Activated T-cell treated with anti-CD3 and anti-CD28 coated beads for 48 hours (primary cell): ENCODE measurements around the gene EIF2D.
"Not testable (repeated sequence)": the region's sequence is repeated elsewhere in the genome, so short reads cannot be mapped to it uniquely, and the experiment has no call there.

Experiments used
- DNase-seq: peaks from one replicate; pipeline ENCODE4 v3.0.0-alpha.2; 2020; ENCODE audit warnings: low read depth

The EIF2D gene, protein sequence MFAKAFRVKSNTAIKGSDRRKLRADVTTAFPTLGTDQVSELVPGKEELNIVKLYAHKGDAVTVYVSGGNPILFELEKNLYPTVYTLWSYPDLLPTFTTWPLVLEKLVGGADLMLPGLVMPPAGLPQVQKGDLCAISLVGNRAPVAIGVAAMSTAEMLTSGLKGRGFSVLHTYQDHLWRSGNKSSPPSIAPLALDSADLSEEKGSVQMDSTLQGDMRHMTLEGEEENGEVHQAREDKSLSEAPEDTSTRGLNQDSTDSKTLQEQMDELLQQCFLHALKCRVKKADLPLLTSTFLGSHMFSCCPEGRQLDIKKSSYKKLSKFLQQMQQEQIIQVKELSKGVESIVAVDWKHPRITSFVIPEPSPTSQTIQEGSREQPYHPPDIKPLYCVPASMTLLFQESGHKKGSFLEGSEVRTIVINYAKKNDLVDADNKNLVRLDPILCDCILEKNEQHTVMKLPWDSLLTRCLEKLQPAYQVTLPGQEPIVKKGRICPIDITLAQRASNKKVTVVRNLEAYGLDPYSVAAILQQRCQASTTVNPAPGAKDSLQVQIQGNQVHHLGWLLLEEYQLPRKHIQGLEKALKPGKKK

DNA sequence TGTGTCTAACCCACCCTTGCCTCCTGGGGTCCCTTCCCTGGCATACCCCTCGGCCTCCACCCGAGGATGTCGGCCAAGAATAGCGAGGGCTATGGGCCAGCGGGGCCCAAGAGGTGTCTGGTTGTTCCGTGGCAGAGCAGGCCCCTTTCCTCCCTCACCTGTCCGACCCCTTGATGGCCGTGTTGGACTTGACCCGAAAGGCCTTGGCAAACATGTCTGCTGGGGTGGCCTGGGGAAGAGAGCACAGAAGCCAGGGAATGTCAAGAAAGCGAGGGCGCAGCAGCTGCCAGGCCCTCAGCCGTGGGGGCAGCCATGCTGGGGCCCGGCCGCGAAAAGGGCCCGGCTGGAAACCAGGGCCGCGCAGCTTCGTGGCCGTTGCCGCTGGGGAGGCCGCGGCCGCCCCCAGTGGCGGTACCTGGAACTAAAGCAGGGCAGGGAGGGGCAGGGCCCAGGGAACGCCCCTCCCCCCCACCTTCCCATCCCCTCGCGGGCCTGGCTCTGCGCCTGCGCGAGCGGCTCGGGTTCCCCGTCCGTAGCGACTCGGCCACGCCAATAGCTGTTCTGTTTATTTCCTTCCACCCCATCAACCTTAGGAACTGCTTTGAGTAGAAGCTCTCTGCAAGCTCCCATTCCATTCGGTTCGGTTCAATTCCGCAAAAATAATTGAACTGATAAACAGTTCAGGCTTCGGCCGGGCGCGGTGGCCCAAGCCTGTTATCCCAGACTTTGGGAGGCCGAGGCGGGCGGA lies at the start of gene EIF2D:
Gene EIF2D (minus strand): TSS at position 337 of the 748 bp plus-strand sequence. CDS start 123 bp downstream, at position 214.
- peak; percentile 97 for DNase-seq

DNA sequence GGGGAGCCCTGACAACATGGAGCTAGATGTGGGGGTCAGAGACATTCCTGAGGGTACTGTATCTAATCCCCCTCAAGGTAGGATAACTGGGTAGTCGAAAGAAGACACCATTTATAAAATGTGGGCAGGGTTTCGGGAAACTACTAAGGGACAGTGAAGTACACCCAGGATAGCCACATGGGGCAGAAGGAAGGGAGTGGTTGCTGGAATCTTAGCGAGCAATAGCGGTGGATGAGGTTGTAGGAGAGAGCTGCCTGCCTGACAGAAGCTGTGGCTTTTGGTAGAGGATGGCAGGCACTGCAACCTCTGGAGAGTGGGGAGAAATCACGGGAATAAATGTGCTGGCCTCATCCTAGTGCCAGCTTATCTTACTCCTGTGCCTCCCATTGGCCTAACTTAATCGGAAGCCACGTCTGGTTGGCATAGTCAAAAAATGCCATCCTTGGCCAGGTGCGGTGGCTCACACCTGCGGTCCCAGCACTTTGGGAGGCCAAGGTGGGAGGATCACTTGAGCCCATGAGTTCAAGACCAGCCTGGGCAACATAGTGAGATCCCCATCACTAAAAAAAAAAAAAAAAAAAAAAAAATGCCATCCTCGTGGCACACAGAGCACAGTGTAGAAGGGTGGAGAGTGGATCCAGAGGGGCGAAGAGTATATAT lies 49.0 kb upstream of the EIF2D start:
- no peak for DNase-seq

DNA sequence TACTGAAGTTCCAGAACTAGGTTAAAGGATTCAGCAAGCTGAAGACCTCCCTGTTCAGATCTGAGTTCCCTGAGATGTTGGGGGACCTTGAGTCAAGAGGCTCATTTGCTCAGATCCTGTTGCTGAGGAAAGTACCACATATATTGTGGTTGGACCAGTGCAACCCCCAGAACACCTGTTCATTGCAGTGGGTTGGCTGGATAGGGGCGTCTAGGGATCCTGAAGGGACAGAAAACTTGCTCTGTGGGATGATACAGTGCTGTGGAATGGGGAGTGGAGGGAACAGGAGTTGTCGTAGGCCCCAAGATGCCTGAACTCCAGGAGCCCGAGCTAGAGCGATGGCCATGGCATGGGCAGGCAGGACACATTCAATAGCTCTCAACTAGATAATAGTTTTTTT lies 47.9 kb upstream of the EIF2D start:
- DNase-seq = no peak

DNA sequence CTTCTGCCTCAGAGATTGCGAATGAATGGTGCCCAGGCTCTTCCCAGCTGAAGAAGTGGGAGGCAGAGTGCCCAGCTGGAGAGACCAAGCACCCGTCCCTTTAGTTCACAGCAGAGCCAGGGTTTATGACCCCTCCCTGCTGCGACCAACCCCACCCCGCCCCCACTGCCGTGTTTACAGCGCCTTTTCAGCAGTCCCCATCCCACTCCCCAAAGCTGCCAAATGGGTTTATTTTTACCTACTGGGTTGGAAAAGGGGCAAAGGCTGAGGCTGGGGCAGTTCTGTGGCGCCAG lies 46.7 kb upstream of the EIF2D start:
- no peak for DNase-seq

DNA sequence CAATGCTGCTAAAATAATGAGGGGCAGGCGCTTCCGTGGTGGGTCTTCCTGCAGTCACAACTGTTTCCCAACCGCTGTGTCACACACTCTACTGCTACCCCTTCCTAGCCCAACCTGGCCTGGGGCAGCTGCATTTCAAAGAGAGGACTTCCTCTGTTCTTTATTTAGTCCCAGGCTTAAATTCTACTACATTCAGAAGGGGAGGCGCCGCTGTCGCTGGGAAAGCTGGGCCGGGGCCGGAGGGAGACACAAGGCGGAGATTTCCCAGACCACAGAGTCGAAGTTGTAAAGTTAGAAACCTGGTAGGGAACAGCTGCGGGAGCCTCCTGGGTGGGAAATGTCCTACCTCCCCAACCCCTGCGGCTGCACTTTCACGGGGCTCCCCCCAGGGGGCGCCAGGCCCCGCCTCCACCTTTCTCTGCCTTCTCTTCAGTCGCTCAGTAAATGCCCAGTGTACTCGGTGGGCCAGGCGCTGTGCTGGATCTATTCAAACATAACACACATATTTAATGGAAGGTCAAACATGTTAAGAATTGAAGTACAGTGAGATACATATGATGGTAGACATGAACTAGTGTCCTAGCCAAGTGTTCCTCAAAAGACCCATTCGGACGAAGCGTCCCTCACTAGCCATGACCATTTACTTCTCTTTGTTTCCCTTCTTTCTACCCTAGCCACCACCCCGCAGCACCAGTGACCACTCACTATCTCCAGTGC lies 46.2 kb upstream of the EIF2D start:
- DNase-seq = peak; percentile 60

DNA sequence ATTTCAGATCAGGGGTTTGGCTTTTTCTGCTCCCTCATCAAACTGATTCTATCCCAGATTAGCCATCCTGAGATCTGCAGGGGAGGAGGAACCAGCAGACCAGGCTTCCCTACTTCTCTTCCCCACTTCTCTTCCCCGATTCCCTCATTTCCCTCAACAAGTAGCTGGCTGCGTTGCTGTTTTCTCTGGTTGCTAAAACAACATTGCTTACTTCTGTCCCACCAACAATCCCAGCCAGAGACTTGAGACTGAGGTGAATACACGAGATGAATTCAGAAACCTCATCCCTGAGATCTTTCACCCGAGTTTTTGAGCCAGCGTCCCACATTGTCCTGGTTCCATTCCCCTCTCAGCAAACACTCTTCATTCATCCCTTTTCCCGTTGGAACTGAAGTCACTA lies 45.5 kb upstream of the EIF2D start:
- DNase-seq = no peak

DNA sequence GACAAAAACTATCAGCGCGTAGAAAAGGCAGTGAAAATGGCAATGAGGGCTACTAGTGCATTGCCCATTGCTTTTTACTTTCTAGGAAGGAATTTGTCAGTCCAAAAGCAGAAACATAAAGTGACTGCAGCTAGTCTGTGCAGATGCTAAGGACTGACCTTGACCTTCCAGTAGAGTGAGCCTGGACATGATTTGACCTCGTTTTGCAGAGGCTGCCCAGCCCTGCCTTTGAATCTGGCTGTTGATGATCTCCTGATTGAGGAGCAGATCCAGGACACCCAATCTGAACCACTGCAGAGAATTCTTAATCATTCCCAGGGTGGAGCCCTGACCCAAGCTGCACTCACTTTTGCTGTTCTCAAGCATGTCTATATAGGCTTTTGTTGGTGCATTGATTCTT lies 44.7 kb upstream of the EIF2D start:
- DNase-seq = no peak

DNA sequence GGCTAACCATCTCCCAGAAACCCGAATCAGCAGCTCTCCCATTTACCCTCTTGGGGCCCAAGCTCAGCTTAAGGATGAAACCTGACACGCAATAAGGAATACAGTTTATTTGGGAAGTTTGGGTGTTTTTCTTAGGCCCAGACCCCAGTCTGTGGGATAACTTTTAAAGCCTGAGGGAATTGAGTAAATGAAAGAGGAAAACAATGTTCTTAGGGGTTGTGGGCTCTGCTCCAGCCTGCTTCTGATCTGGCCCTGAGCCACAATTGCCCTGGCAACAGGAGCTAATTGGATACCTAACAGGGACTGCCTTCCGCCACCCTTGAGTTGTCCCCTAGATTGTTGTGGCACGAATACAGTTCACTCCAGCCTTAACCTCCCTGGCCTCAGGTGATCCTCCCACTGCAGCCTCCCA lies 43.2 kb upstream of the EIF2D start:
- no peak for DNase-seq

DNA sequence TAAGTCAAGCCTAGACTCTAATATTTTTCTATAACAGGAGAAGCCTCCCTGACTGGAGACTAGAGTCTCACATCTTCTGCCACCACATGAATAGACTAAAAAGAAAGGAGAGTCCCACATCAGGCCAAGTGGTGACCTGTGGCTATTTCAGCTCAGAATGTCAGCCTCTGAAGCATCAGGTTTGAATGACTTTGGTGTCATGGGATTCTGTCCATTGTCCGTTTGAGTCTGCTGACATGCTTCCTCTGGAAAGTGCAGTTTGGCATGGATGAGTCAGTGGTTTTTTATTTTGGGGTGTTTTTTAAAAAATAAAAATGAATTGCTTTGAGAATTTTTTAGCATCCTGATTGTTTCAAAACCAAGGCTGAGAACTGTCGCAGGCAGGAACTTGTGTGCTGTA lies 42.6 kb upstream of the EIF2D start:
- DNase-seq = no peak

DNA sequence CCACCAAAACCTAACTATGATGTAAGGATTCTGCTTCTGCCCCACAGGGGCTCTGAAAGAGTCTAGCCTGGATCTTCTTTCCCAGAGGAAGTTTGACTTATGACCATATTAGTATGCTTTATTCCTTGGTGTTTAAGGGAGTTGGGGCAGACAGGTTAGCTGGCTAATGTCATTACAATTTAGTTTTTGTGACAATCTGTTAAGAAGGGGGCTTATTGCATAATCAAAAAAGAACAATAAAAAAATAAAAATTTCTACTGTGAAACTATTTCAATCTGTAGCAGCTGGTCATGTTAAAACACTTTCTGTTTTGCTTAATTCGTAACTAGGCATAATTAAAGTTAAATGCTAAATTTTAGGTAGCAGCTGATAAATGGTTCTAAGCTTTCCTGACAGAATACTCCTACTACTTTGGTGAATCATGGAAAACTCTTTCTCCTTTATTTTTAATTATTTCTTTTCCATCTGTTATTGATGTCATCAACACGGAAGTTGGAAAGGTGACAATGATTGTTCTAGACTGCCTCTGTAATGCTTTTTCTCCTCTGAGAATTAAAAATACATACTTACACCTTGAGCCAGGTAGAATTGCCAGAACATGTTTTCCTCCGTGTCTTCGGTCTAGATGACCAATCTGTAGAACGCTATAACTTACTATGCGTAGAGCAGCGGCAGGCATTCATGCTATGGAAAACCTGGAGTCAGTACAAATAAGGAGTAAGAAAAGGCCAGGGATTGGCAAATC lies 41.6 kb upstream of the EIF2D start:
- DNase-seq = no peak

DNA sequence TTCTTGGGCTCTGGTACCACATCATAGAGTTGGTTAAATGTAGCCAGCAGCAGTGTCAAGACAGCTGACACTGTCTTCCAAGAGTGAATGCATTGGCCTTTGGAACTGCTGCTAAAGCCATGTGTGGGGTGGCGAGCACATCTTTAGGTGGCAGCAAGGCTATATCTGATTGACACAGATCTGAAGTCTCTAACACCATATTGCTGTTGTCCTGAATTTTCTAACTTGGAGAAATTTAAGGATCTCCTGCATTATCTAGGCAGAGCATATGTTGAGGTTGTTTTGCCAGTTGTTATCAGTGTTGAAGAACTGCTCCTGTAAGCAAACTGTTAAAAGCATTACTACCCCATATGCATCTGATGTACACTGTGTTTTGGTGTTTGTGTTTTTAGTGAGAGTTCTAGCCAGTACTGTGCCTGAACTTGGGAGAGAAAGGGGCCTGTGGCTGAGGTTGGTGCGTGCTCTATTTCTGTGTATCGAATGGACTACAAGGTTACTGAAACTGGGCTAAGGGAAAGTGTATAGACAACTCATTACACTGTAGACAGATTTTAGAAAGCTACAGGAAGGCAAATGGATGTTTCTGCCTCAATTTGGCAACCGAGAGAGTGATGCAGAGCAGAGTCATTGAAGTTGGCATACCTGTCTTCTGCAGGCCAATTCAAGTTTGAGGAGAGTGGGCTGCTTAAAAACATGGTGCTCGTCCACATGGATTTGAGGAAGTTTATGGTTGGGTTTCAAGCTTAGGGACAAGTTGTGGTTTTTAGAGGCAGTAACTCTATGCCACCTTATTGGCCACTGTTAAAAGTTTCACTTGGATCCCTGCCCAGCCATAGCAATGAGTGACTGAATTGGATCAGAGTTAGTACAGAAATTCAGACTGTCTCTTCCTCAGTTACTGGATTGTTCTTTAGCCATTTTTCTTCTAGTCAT lies 40.0 kb upstream of the EIF2D start:
- DNase-seq = no peak

DNA sequence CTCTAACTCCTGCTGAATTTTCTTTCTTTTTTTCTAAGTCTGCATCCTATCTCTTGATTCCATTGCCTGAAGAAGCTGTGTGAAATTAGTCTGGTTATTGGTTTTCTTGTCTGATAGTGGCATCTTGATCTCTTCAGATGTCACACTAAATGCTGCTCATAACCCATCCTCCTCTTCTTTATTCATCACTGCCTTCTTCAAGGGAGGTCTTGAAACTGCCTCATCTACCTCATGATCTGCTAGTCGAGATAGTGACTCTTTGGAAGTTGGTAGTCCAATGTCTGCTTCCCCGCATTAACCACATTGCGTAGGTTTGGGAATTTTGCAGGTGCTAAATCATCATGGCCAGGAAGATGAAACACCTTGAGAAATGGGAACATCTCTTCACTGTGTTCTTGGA lies 38.7 kb upstream of the EIF2D start:
- no peak for DNase-seq

DNA sequence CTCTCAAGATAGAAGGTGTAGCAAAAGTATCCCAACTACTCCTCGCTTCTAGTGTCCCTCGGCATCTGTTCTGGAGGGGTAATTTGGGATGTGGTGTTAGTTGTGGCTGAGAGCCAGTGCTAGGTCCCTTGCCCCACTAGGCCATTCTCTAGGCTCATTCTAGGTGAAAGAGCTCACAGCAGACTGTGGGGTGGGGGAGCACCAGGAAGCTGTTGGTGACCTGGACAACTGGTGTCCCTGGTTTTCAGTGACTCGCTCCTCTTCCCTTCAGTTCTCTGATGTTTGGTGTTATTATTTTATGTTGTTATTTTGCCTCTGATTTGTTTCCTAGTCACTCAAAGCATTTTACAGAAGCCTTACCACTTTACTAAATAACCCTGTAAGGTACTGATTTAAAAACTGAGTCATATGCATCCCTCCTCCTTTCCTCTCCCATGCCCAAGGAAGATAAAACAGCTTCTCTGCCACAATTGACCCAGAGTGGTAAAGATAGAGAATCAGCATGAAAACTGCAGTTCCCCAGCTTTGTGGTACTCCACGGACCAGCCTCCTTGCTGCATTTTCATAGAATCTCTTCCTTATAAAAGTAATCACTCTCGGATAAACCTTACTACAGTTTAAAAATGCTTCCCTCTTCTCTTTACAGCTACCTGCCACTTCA lies 37.1 kb upstream of the EIF2D start:
- no peak for DNase-seq

DNA sequence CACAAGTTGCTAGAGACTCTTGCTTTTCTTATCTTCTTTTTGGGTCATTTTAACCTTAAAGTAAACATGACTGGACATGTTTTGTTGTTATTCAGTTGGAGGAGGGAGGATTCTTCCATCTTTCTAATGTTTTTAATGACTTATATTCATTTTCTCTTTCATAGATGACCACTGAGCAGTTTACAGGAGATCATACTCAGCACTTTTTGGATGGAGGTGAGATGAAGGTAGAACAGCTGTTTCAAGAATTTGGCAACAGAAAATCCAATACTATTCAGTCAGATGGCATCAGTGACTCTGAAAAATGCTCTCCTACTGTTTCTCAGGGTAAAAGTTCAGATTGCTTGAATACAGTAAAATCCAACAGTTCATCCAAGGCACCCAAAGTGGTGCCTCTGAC lies 35.0 kb upstream of the EIF2D start:
- DNase-seq = no peak

DNA sequence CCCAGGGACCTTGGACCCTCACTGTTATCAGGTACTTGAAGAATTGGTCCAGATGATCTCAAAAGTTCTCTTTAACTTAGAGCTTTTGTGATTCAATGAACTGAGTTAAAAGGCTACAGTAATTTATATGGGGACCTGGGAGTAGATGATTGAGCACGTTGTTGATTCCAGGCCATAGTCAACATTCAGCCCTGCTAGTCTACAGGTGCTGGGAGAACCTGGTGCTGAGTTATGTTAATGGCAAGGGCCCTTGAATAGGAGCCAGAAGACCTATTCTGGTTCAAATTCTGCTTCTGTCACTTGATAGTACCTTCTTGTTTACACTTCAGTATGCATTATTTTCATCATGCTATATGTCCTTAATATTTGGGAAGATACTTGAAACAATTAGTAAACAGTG lies 34.2 kb upstream of the EIF2D start:
- no peak for DNase-seq

DNA sequence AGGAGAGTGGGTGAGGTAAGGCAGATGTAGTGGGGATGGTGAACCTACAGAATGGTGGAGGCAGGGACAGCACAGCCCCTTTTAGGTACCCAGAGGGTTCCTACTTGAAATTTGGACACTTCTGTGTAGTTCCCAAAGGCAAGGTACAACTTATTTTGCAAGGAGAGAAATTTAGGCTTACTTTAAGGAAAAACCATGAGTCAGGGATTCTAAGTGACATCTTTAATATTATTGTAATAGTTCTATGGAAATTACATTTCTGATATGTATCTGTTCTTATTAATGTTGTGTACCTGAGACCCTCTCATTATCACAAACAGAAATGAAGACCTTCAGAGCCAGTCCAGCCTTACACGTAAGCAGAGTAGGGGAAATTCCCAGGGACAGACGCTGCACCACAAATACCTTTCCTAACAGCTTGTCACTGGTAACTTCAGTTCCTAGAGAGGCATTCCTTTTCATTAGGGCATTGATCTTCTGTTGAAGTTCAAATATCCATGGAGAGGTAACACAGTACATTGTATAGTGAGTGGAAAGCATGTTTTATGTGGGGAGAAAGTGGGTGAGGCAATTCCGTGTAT lies 30.9 kb upstream of the EIF2D start:
- no peak for DNase-seq

DNA sequence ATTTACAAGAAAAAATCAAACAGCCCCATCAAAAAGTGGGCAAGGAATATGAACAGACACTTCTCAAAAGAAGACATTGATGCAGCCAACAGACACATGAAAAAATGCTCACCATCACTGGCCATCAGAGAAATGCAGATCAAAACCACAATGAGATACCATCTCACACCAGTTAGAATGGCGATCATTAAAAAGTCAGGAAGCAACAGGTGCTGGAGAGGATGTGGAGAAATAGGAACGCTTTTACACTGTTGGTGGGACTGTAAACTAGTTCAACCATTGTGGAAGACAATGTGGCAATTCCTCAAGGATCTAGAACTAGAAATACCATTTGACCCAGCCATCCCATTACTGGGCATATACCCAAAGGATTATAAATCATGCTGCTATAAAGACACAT lies 29.8 kb upstream of the EIF2D start:
- not testable (repeated sequence) for DNase-seq

DNA sequence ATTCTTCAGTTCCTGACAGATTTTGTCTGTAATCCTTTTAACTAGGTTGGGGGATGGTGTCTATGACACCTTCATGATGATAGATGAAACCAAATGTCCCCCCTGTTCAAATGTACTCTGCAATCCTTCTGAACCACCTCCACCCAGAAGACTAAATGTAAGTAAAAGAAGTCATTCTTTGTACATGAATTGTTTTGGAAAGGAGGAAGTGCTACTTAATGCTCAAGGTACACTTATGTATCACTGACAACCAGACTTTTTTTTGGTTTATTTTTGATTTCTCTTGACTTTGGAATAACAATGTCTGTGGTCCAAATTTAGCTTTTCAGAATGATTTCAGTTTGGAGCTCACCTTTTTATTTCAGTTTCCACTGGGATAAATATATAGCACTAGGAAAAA lies 25.3 kb upstream of the EIF2D start:
- DNase-seq = no peak

DNA sequence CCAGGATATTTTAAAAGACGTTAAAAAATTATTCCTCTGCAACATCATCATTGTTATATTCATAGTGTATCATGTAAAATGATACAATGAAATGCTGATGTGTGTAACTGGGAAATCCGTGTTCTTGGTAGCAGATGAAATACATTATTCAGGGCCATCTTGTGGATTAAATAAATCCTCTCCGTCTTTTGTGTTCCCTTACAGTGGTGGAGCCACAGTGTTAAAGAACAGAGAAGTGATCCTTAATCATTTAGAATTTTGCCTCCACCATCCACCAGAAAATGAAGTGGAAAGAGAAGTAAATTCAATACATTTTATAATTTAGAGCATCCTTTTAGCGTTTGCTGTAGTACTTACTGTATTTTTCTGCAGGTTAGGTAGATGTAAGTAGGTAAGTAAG lies 24.4 kb upstream of the EIF2D start:
- DNase-seq = no peak

DNA sequence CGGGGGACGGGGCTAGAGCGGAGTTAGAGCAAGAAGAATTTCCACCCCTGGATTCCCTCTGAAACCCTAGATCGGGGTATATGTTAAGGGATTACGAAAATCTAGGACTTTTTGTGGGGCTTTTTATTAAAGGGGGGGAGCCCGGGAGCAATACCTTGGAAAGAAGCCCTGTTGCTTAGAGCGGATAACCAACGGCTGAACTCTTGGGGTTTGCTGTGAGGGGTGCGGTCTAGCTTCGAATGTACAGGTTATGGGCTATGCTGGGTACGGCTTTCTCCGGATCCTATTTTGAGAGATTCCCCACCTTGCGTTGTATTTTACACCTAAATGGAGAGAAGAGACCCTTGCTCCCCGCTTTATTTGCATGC lies 23.7 kb upstream of the EIF2D start:
- DNase-seq = no peak
